Measurements from ENCODE around the gene ECE2. TPM values are rescaled to one million over a fixed set of nuclear protein-coding genes. Genes with fewer than 3 reads are reported as not detected.
"Not testable (repeated sequence)": the region's sequence is repeated elsewhere in the genome, so short reads cannot be mapped to it uniquely, and the experiment has no call there.

The ECE2 gene
- total RNA-seq, 1 experiment from 2014 or later = not detected

DNA sequence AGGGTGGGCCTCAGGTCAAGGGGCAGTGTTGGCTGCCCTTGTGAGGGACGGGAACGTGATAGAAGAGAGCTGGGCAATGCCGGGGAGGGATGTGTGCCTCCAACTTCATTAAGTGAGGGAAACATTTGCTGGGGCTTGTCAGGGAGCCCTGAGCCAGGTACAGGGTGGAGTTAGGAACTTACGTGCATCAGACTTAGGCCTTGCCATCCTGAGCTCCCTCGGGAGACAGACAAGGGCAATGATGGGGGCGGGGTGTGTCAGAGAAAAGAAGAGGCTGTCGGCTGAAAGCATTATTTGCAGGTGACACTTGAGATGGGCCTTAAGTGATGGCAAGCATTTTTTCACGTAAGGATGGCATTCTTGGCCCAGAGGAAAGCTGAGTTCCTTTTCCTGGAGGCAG is 63.2 kb downstream of the ECE2 start:
- DNase-seq (ENCODE audit: low read depth, low spot score) = no peak
- in situ Hi-C loops (cut with HindIII; ENCODE audit: low pct_unique_long_range_greater_than_20kb, low sequenced_read_pairs) = no loop called here

DNA sequence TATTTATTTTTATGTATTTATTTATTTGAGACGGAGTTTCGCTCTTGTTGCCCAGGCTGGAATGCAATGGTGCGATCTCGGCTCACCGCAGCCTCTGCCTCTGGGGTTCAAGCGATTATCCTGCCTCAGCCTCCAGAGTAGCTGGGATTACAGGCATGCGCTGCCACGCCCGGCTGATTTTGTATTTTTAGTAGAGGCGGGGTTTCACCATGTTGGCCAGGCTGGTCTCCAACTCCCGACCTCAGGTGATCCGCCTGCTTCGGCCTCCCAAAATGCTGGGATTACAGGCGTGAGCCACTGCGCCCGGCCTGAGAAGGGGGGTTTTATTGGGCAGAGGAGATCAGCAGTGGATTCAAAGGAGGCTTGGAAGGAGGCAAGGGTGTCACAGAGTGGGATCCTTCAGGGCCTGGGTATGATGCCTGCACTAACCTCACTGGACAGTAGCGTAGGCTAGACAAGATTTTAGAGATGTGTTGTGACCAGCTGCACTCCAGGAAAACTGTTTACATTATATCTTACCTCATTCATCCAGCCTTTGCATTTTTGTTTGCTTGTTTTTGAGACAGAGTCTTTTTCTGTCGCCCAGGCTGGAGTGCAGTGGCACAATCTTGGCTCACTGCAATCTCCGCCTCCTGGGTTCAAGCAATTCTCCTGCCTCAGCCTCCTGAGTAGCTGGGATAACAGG is 63.8 kb downstream of the ECE2 start:
- in situ Hi-C loops (cut with HindIII; ENCODE audit: low pct_unique_long_range_greater_than_20kb, low sequenced_read_pairs); DNase-seq (ENCODE audit: low read depth, low spot score): not testable (repeated sequence)

DNA sequence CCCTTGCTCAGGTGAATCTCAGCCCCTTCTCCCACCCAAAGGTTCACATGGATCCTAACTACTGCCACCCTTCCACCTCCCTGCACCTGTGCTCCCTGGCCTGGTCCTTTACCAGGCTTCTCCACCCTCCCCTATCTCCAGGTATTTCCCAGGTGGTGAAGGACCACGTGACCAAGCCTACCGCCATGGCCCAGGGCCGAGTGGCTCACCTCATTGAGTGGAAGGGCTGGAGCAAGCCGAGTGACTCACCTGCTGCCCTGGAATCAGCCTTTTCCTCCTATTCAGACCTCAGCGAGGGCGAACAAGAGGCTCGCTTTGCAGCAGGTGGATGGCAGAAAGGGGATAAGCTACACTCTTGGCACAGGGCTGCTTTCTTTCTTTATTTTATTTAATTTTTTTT is 66.1 kb downstream of the ECE2 start:
- in situ Hi-C loops (cut with HindIII; ENCODE audit: low pct_unique_long_range_greater_than_20kb, low sequenced_read_pairs) = no loop called here
- DNase-seq (ENCODE audit: low read depth, low spot score) = no peak

Small RNA genes lying within 50 kb of the gene (small RNA-seq; reads per million reads assigned to genes)
- gene MIR1224 = 0 reads per million in 2 experiments
- 29.4 to 600 reads per million in 2 experiments for gene SNORD66

Other genes starting within 250 kb of the ECE2 start
- gene HTR3D, start 244.3 kb upstream of the ECE2 start, total RNA-seq (2014; rRNA removed; shearing (Covaris generic)) = not detected in 2 replicates
- not detected in 2 replicates for gene HTR3C, start 223.0 kb upstream of the ECE2 start, total RNA-seq (2014; rRNA removed; shearing (Covaris generic))
- not detected in 2 replicates for gene HTR3E, start 179.0 kb upstream of the ECE2 start, total RNA-seq (2014; rRNA removed; shearing (Covaris generic))
- gene EIF2B5, start 140.7 kb upstream of the ECE2 start, total RNA-seq (2014; rRNA removed; shearing (Covaris generic)) = 62.6 and 66.4 TPM in 2 replicates
- gene DVL3, start 120.6 kb upstream of the ECE2 start, total RNA-seq (2014; rRNA removed; shearing (Covaris generic)) = 29.1 and 32.0 TPM in 2 replicates
- 353 and 355 TPM in 2 replicates for gene AP2M1, start 101.2 kb upstream of the ECE2 start, total RNA-seq (2014; rRNA removed; shearing (Covaris generic))
- 24.7 and 32.2 TPM in 2 replicates for gene ABCF3, start 89.8 kb upstream of the ECE2 start, total RNA-seq (2014; rRNA removed; shearing (Covaris generic))
- gene VWA5B2, start 46.4 kb upstream of the ECE2 start, total RNA-seq (2014; rRNA removed; shearing (Covaris generic)) = not detected in 2 replicates
- 96.6 and 100 TPM in 2 replicates for gene ALG3, start 27.1 kb upstream of the ECE2 start, total RNA-seq (2014; rRNA removed; shearing (Covaris generic))
- 16.0 and 16.5 TPM in 2 replicates for gene EEF1AKMT4, start 26.4 kb upstream of the ECE2 start, total RNA-seq (2014; rRNA removed; shearing (Covaris generic))
- gene CAMK2N2, start 14.5 kb upstream of the ECE2 start, total RNA-seq (2014; rRNA removed; shearing (Covaris generic)) = 0.35 and 0.77 TPM in 2 replicates
- gene PSMD2, start 23.2 kb downstream of the ECE2 start, total RNA-seq (2014; rRNA removed; shearing (Covaris generic)) = 423 and 430 TPM in 2 replicates
- gene EIF4G1, start 38.6 kb downstream of the ECE2 start, total RNA-seq (2014; rRNA removed; shearing (Covaris generic)) = 211 and 237 TPM in 2 replicates
- gene FAM131A, start 61.6 kb downstream of the ECE2 start, total RNA-seq (2014; rRNA removed; shearing (Covaris generic)) = 17.7 and 19.5 TPM in 2 replicates
- gene CLCN2, start 85.6 kb downstream of the ECE2 start, total RNA-seq (2014; rRNA removed; shearing (Covaris generic)) = 5.7 and 5.9 TPM in 2 replicates
- gene POLR2H, start 85.7 kb downstream of the ECE2 start, total RNA-seq (2014; rRNA removed; shearing (Covaris generic)) = 131 and 144 TPM in 2 replicates
- gene THPO, start 102.2 kb downstream of the ECE2 start, total RNA-seq (2014; rRNA removed; shearing (Covaris generic)) = 1.1 TPM in 1 of 2 replicates, not detected in the other
- gene CHRD, start 104.0 kb downstream of the ECE2 start, total RNA-seq (2014; rRNA removed; shearing (Covaris generic)) = 2.8 and 2.9 TPM in 2 replicates